Heart left ventricle (tissue), 13 donors: ENCODE data around the gene SCYL2.

Experiments
- CTCF ChIP-seq, 12 donors: fragments of 200-600 bp; sonication (generic) in 4 of 12; IDR thresholded peaks; one replicate each; pipeline versions ENCODE4 v1.5.0 to v1.8.0; 2018 to 2022; ENCODE audit warnings: antibody characterized with exemption in 12 of 12, mild to moderate bottlenecking in 5 of 12
- POLR2A ChIP-seq, 2 donors: fragments of 450-650 bp; IDR thresholded peaks; one replicate each; pipeline ENCODE4 v1.6.1; 2017; ENCODE audit warnings: antibody characterized with exemption in 2 of 2, mild to moderate bottlenecking in 2 of 2, moderate library complexity in 2 of 2
- donor health status: ischemic (EF 13 %, LVEDD 7.1; RV severe dilation, severe dysfunction).
- donor health status: DM: no; HTN: yes; CAD: no.
- donor health status: DM: no; HTN: no; CAD: no.
- donor health status: ischemic (EF 25% LVEDD 6.9; RV normal size, moderate dysfunction).
- donor health status: ischemic (EF 25% LVEDD 5.7; RV mildly dilated, moderate dysfunction).
- donor health status: ischemic (EF 35%, LVEDD 5.7; RV mildly dilated, moderate dysfunction).
- donor health status: nonischemic (EF 11% LVEDD 7.7; RV severe dilation, severe dysfunction).
- donor health status: DM: yes; HTN: yes; CAD: no.
- donor health status: PGD.
- donor health status: ischemic (EF 29% LVEDD 5.4; RV normal size, mild dysfunction).
- donor health status: nonischemic (EF 23%, LVEDD 6.1; RV moderate dilation, normal function).

- TF ChIP-seq CTCF (IDR thresholded peaks at IDR 0.05), result no peak
- TF ChIP-seq POLR2A (IDR thresholded peaks at IDR 0.05), result no peak
These were observed 37.8 kb upstream of the SCYL2 start for GRCh38 chr12:100229036-100229635.
